ENCODE results near the gene PREX1.

Gene PREX1

GRCh38 chr20:48738399-48739304, 89.1 kb downstream of the PREX1 start:
- Histone ChIP-seq H3K27ac (ENCODE audit: poor library complexity, severe bottlenecking) (no peak overlapping the region), H3K9me3 (ENCODE audit: severe bottlenecking) (no peaks in the 10 kb centered on the region), H3K27me3 (ENCODE audit: insufficient read depth, poor library complexity, severe bottlenecking) (no peaks in the 10 kb centered on the region), H3K4me3 (ENCODE audit: severe bottlenecking) (no peak overlapping the region), H3K36me3 (ENCODE audit: low read depth) (no peaks in the 10 kb centered on the region), H3K4me1 (ENCODE audit: insufficient read depth, poor library complexity, severe bottlenecking) (no peaks in the 10 kb centered on the region)
- ATAC-seq (ENCODE audit: low read depth) (no peak), DNase-seq (ENCODE audit: low spot score) (no peak)
- TF ChIP-seq CTCF (IDR thresholded peaks at IDR 0.05; ENCODE audit: poor library complexity, severe bottlenecking): no peak

- Histone ChIP-seq H3K9me3 (ENCODE audit: severe bottlenecking) (no peaks in the 10 kb centered on the region), H3K36me3 (ENCODE audit: low read depth) (no peaks in the 10 kb centered on the region), H3K4me3 (ENCODE audit: severe bottlenecking) (no peak overlapping the region), H3K27me3 (ENCODE audit: insufficient read depth, poor library complexity, severe bottlenecking) (no peaks in the 10 kb centered on the region), H3K4me1 (ENCODE audit: insufficient read depth, poor library complexity, severe bottlenecking) (no peaks in the 10 kb centered on the region), H3K27ac (ENCODE audit: poor library complexity, severe bottlenecking) (no peak overlapping the region)
- no peak for ATAC-seq (ENCODE audit: low read depth)
- TF ChIP-seq CTCF (IDR thresholded peaks at IDR 0.05; ENCODE audit: poor library complexity, severe bottlenecking): no peak
- DNase-seq (ENCODE audit: low spot score): no peak
Measured at GRCh38 chr20:48738094-48738398, 89.8 kb downstream of the PREX1 start.

DNA sequence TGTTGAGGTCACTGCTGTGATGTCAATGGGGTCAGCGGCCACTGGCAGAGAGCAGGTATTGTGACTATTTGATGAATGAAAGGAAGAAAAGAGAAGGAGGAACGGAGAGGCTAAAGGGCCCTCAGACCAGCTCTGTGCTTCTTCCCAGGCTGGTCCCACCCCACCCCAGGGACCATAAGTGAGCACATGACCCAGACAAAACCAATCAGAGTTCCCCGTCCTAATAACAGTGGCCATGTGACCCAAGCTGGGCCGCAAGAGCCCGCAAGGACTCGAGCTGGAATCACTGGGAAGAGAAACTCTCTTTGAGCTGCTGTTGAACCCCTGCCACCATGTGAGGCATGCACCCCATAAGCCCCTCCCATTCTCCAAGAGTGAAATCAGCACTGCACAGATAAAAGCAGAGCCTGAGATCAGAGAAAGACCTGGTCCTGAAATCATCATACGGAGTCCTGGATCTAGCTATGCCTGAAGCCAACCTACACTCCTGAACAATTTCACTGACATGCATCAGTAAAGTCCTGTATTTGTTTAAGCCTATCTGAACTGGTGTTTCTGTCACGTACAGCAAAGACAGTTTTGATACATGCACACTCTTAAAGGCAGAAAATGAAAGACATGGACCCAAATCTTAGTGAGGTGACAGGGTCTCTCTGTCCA, 90.2 kb downstream of the PREX1 start:
- H3K27ac ChIP-seq (ENCODE audit: poor library complexity, severe bottlenecking): no peak overlapping the region
- no peak overlapping the region for H3K4me3 ChIP-seq (ENCODE audit: severe bottlenecking)
- no peaks in the 10 kb centered on the region for H3K9me3 ChIP-seq (ENCODE audit: severe bottlenecking)
- H3K27me3 ChIP-seq (ENCODE audit: insufficient read depth, poor library complexity, severe bottlenecking): no peaks in the 10 kb centered on the region
- ATAC-seq (ENCODE audit: low read depth): no peak
- H3K36me3 ChIP-seq (ENCODE audit: low read depth): no peaks in the 10 kb centered on the region
- no peaks in the 10 kb centered on the region for H3K4me1 ChIP-seq (ENCODE audit: insufficient read depth, poor library complexity, severe bottlenecking)
- DNase-seq (ENCODE audit: low spot score): no peak
- TF ChIP-seq CTCF (IDR thresholded peaks at IDR 0.05; ENCODE audit: poor library complexity, severe bottlenecking): no peak

GRCh38 chr20:48736636-48737035, 91.2 kb downstream of the PREX1 start:
- no peaks in the 10 kb centered on the region for H3K9me3 ChIP-seq (ENCODE audit: severe bottlenecking)
- no peak overlapping the region for H3K4me3 ChIP-seq (ENCODE audit: severe bottlenecking)
- no peak for TF ChIP-seq CTCF (IDR thresholded peaks at IDR 0.05; ENCODE audit: poor library complexity, severe bottlenecking)
- no peak overlapping the region for H3K27ac ChIP-seq (ENCODE audit: poor library complexity, severe bottlenecking)
- no peaks in the 10 kb centered on the region for H3K27me3 ChIP-seq (ENCODE audit: insufficient read depth, poor library complexity, severe bottlenecking)
- no peak for ATAC-seq (ENCODE audit: low read depth)
- H3K4me1 ChIP-seq (ENCODE audit: insufficient read depth, poor library complexity, severe bottlenecking): no peaks in the 10 kb centered on the region
- no peak for DNase-seq (ENCODE audit: low spot score)
- H3K36me3 ChIP-seq (ENCODE audit: low read depth): no peaks in the 10 kb centered on the region

- Histone ChIP-seq H3K36me3 (ENCODE audit: low read depth) (no peaks in the 10 kb centered on the region), H3K27me3 (ENCODE audit: insufficient read depth, poor library complexity, severe bottlenecking) (no peaks in the 10 kb centered on the region), H3K9me3 (ENCODE audit: severe bottlenecking) (no peaks in the 10 kb centered on the region), H3K4me1 (ENCODE audit: insufficient read depth, poor library complexity, severe bottlenecking) (no peaks in the 10 kb centered on the region), H3K4me3 (ENCODE audit: severe bottlenecking) (no peak overlapping the region), H3K27ac (ENCODE audit: poor library complexity, severe bottlenecking) (no peak overlapping the region)
- DNase-seq (ENCODE audit: low spot score) (no peak), ATAC-seq (ENCODE audit: low read depth) (no peak)
- no peak for TF ChIP-seq CTCF (IDR thresholded peaks at IDR 0.05; ENCODE audit: poor library complexity, severe bottlenecking)
Measured at GRCh38 chr20:48736231-48736630, 91.6 kb downstream of the PREX1 start.
